ENCODE results near the gene SNTA1.
"Not testable (repeated sequence)": the region's sequence is repeated elsewhere in the genome, so short reads cannot be mapped to it uniquely, and the experiment has no call there.

The SNTA1 gene

GRCh38 chr20:33423875-33424274, 19.7 kb downstream of the SNTA1 start:
- DNase-seq: not testable (repeated sequence)

- DNase-seq: no peak
These were observed 20.3 kb downstream of the SNTA1 start for GRCh38 chr20:33423141-33423834.

GRCh38 chr20:33419140-33419974, 24.2 kb downstream of the SNTA1 start:
- no peak for DNase-seq

GRCh38 chr20:33418033-33418432, 25.5 kb downstream of the SNTA1 start:
- no peak for DNase-seq

- DNase-seq: peak; percentile 6 to 32
These were observed 27.6 kb downstream of the SNTA1 start for GRCh38 chr20:33415948-33416347.

GRCh38 chr20:33412484-33412838, 31.1 kb downstream of the SNTA1 start:
- DNase-seq: peak in 1 of 2 experiments; percentile 22

- DNase-seq: no peak
These were observed 31.7 kb downstream of the SNTA1 start for GRCh38 chr20:33411711-33412483.

- DNase-seq: peak in 1 of 2 experiments; percentile 47
These were observed 32.3 kb downstream of the SNTA1 start for GRCh38 chr20:33411242-33411641.

GRCh38 chr20:33410081-33410742, 33.4 kb downstream of the SNTA1 start:
- no peak for DNase-seq

GRCh38 chr20:33408716-33409654, 34.6 kb downstream of the SNTA1 start:
- DNase-seq: no peak

- no peak for DNase-seq
These were observed 35.2 kb downstream of the SNTA1 start for GRCh38 chr20:33408313-33408712.

GRCh38 chr20:33407796-33408195, 35.8 kb downstream of the SNTA1 start:
- DNase-seq: no peak

- no peak for DNase-seq
These were observed 36.3 kb downstream of the SNTA1 start for GRCh38 chr20:33407251-33407650.

GRCh38 chr20:33404281-33404680, 39.3 kb downstream of the SNTA1 start:
- no peak for DNase-seq

- no peak for DNase-seq
These were observed 41.6 kb downstream of the SNTA1 start for GRCh38 chr20:33401921-33402369.

GRCh38 chr20:33401184-33401920, 42.2 kb downstream of the SNTA1 start, which contains the start of gene CDK5RAP1:
Gene CDK5RAP1, minus strand, starts transcription at chr20:33401519. Its CDS starts 4,455 bp downstream, at chr20:33397064.
- peak; percentile 79 to 93 for DNase-seq

- DNase-seq: no peak
These were observed 42.8 kb downstream of the SNTA1 start for GRCh38 chr20:33400812-33401183.

- no peak for DNase-seq
These were observed 43.6 kb downstream of the SNTA1 start for GRCh38 chr20:33399924-33400323.

GRCh38 chr20:33394718-33395117, 48.8 kb downstream of the SNTA1 start:
- no peak for DNase-seq

GRCh38 chr20:33393609-33394008, 50.0 kb downstream of the SNTA1 start:
- no peak for DNase-seq
